GM18498 (cell line): ENCODE measurements around the gene PFN3.

Source experiments
- ATAC-seq: cut with Tn5 transposase; IDR thresholded peaks from one replicate; pipeline ENCODE4 v1.9.1; 2021; ENCODE audit warnings: mild to moderate bottlenecking, moderate library complexity; ENCODE audit not compliant: unreplicated experiment

The PFN3 gene

DNA sequence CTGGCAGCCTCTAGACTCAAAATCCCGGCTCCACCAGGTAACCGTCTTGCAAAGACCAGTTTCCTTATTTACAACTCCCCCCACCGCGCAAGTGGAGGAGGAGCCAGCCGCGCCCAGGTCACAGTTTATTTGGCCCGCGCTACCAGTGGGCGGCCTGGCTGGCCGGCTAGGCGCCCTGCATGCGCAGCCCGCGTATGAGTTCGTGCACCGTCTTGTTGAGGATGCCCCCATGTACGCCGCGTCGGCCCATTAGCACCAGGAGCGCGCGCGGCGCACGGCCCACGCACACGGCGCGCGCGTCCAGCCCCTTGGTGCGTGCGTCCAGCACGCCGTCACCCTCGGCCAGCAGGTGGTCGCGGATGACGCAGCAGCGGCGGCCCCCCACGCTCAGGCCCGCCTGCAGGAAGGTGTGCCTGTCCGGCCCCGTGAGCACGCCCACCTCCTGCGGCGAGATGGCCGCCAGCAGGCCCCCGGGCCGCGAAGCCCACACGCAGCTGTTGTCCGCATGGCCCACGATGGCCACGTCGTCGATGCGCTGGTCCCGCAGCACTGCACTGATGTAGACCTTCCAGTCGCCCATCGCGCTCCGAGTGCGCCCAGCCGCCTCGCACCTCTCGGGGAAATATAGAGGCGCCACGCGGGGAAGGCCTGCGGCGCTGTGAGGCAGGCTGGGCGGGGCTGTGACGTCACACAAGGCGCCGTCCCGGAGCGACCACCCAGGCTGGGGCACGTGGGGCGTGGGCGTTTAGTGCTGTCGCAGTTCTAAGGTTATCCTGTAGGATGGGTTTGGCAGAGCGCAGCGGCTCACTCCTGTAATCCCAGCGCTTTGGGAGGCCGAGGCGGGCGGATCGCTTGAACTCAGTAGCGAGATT is at the start of gene PFN3:
PFN3 (minus strand) TSS at position 665 of the 872 bp plus-strand sequence; CDS start at position 580, 85 bp downstream.
- no peak for ATAC-seq

DNA sequence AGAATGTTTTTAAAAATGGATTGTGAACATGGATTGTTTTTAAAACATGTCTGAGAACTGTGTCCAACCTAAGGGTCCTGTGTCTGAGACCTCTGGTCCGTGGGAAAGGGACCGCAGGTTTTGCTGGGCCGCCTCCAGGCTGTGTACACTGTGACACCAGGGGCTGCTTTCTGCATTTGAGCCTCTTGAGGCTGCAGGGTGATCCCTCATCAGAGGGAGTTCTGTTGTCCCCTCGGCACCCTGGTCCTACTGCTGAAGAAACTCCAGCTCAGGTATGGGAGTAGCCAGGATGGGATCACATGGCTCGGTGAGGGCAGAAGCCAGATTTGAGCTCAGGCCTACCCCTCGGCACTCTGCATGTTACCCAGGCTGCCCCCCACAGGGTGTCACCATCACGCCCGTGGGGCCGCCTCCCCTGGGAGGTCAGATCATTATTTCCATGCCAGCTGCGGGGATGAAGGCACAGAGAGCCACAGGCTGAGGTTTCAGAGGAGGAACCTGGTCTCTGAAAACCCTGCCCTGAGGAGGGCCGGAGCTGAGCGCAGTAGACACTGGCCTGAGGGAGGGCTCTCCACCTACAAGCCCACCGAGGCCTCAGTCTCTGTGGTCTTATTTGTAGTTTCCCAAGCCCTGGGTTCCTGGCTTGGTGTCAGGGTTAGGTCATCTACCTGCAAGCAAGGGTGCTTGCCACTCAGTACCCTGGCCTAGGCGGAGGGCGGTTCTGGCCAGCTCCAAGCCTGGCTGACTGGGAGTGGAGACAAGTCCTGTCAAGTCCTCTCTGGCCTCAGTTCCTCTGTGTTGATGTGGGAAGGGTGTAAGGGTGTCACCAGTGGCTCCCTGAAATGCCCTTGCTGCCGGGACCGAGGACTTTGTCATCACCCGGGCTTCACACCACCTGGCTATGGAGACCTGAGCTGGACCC is 48.9 kb upstream of the PFN3 start:
- ATAC-seq, result no peak

DNA sequence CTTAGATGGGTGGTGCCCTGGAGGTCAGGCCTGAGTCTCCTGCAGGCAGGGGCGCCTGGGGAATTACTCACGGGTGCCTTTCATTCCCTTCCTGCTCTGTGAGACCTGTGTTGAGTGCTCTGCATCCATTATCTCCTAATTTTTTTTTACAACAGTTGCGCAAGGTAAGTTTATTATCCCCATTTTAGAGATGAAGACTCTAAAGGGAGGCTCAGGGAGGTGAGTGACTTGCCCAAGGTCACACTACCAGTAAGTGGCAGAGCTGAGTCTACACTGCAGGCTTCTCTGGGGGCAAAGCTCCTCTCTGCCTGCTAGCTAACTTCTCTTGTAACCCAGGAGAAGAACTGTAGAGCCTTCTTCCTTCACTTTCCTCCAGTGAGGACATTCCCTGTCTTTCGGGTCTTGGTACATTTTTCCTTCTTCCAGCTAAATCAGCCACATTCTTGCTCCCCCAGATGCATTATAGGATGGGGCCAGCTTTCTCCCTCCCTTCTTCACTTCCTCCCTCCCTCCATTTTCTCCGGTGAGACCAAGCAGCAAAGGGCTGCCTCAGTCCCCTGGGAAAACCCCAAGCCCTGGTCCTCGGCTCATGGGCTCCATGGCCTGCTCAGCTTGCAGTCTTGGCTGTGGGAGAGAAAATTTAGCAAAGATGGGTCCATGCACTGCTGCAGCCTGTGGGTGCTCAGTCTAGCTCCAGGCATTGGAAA is 47.9 kb upstream of the PFN3 start:
- no peak for ATAC-seq

- ATAC-seq, result no peak
Observed at GRCh38 chr5:177447611-177448243, 47.3 kb upstream of the PFN3 start.

DNA sequence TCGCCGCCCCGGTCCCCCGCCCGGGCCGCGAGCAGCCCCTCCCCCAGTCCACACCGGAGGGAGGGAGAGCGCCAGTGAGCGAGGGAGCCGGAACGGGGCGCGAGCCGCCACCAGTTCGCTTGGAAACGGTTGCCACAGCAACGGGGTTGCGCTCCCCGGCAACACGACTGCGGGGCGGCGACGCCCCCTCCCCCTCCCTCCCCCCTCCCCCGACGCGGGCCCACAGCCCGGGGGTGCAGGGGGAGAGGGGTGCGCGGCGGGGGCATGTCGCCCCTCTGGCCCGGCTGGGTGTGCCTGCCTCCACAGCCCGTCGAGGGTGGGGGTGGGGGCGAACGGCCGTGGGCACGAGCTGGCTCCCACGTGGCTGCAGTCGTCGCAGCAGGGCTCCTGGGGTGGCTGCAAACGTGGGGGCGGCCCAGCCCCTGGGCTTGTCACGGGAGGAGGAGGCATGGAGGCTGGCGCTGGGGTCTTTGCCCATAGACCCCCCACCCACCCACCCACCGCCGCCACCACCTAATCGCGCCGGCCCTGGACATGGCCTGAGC is 46.7 kb upstream of the PFN3 start:
- ATAC-seq, result peak; percentile 42

GRCh38 chr5:177446200-177447065 is 46.0 kb upstream of the PFN3 start, which contains the start of gene PRR7:
TSS of gene PRR7 (plus strand) at chr5:177446814. CDS start at chr5:177455068, 8,254 bp downstream.
- peak; percentile 51 for ATAC-seq

DNA sequence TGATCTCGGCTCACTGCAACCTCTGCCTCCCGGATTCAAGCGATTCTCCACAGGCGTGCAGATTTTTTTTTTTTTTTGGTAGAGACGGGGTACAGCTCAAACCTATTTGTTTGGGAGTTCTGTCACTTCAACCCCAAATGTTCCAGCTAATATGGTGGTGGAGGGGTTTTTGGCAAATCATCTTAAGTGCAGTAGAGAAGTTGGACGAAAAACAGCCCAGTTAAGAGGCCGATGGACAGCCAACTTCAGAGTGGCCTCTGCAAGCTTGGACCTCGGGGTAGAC is 45.4 kb upstream of the PFN3 start:
- no peak for ATAC-seq

DNA sequence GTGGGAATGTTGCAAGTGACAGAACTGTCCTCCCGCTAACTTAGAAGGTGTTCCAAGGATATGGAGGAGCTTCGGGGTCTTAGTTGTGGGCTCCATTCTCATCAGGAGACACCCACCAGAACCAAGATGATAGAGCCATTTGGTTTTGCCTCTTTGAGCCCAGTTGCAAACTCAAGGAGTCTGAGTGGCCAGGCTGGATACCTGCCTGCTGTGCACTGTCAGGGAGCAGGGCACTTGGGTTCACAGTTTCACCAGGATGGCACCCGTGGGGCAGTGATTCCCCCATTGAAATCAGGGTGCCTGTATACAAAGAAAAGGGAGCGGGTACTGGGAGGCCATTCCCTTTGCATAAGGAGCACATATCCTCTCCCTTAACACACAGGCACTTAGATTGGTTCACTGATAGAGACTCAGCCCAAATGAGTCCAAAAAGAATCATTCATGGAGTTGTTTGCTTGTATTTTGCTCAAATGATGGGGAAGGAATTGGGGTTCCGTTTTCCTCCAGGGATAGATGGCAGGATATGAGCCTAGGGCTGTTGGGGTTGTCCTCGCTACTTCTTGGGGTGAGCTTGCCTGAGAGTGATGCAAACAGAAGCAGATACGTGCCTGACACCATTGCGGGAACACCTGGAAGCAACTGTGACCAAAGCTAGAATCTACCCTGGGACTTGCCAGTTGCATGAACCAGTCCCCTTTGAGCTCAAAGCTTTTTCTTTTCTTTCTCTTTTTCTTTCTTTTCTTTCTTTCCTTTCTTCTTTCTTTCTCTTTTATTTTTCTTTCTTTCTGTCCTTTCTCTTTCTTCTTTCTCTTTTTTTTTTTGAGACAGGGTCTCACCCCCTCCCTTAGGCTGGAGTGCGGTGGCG is 44.8 kb upstream of the PFN3 start:
- no peak for ATAC-seq

- ATAC-seq, result no peak
Observed at GRCh38 chr5:177444106-177445051, 43.9 kb upstream of the PFN3 start.

GRCh38 chr5:177443144-177443983 is 42.9 kb upstream of the PFN3 start:
- no peak for ATAC-seq

GRCh38 chr5:177442066-177442826 is 41.8 kb upstream of the PFN3 start:
- no peak for ATAC-seq

GRCh38 chr5:177440990-177441780 is 40.7 kb upstream of the PFN3 start:
- no peak for ATAC-seq

DNA sequence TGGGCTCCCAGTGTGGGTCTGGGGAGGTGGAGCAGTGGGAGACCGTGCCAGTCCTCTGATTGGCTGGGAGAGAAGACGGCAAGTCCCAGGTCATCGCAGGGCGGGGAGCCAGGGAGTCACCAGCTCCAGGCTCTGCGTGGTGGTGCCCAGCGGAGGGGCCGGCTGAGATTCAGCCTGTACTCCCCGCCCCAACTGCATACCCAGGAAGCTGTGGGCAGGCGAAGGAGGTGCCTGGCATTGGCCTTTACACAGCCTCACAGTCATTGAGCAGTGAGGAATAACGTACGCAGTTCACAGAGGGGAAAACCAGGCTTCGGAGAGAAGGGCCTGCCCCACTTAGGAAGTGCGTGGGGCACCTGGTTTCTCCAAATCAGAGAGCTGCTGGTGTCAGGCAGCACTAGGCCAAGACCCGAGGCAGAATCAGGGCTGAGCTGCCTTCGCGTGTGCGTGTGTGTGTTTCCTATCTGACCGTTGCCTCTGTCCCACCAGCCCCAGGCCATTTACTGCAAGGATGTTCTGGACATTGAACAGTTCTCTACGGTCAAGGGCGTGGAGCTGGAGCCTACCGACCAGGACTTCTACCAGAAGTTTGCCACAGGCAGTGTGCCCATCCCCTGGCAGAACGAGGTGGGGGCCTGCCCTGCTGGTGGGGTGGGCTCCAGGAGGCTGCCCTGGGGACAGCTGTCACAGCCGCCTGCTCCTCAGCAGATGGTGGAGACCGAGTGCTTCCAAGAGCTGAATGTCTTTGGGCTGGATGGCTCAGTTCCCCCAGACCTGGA is 39.9 kb upstream of the PFN3 start:
- no peak for ATAC-seq

DNA sequence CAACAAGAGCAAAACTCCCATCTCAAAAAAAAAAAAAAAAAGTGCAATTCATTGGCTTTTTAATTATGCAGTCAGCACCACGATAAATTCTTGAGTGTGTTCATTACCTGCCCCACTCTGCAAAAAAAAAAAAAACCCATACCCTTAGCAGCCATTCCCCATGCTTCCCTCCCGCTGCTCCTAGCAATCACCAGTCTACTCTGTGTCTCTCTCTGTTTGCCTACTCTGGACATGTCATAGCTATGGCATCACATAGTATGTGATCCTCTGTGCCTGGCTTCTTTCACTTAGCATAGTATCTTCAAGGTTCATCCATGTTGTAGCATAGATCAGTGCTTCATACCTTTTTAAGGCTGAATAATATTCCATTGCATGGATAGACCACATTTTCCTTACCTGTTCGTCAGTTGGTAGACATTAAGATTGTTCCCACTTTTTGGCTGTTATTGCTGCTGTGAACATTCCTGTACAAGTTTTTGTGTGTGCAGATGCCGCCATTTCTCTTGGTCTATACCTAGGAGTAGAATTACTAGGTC is 39.1 kb upstream of the PFN3 start:
- no peak for ATAC-seq
